ENCODE measurements around the gene UROC1.

The UROC1 gene

GRCh38 chr3:126515066-126515706, 2.4 kb downstream of the UROC1 start:
- no peak for DNase-seq

GRCh38 chr3:126514161-126514560, 3.4 kb downstream of the UROC1 start:
- DNase-seq: no peak

GRCh38 chr3:126512916-126513650, 4.5 kb downstream of the UROC1 start:
- DNase-seq: no peak

GRCh38 chr3:126512026-126512425, 5.5 kb downstream of the UROC1 start:
- no peak for DNase-seq

- no peak for DNase-seq
These were observed 6.3 kb downstream of the UROC1 start for GRCh38 chr3:126511291-126511690.

GRCh38 chr3:126510308-126510910, 7.2 kb downstream of the UROC1 start:
- no peak for DNase-seq

- no peak for DNase-seq
These were observed 7.8 kb downstream of the UROC1 start for GRCh38 chr3:126509597-126510307.

- DNase-seq: no peak
These were observed 9.0 kb downstream of the UROC1 start for GRCh38 chr3:126508564-126508964.

- DNase-seq: no peak
These were observed 9.7 kb downstream of the UROC1 start for GRCh38 chr3:126507886-126508285.

- DNase-seq: no peak
These were observed 13.9 kb downstream of the UROC1 start for GRCh38 chr3:126503701-126504100.

GRCh38 chr3:126502656-126503055, 14.9 kb downstream of the UROC1 start:
- DNase-seq: no peak

GRCh38 chr3:126501736-126502135, 15.8 kb downstream of the UROC1 start:
- no peak for DNase-seq

GRCh38 chr3:126501054-126501453, 16.5 kb downstream of the UROC1 start:
- DNase-seq: no peak

GRCh38 chr3:126500016-126500415, 17.6 kb downstream of the UROC1 start:
- DNase-seq: no peak

- DNase-seq: no peak
These were observed 18.2 kb downstream of the UROC1 start for GRCh38 chr3:126499401-126499800.

- DNase-seq: no peak
These were observed 18.6 kb downstream of the UROC1 start for GRCh38 chr3:126498929-126499328.

GRCh38 chr3:126498461-126498860, 19.1 kb downstream of the UROC1 start:
- DNase-seq: no peak

- no peak for DNase-seq
These were observed 19.6 kb downstream of the UROC1 start for GRCh38 chr3:126497956-126498355.

GRCh38 chr3:126496894-126497850, 20.4 kb downstream of the UROC1 start:
- no peak for DNase-seq

GRCh38 chr3:126495786-126496185, 21.8 kb downstream of the UROC1 start:
- no peak for DNase-seq

- no peak for DNase-seq
These were observed 22.7 kb downstream of the UROC1 start for GRCh38 chr3:126494970-126495230.

- no peak for DNase-seq
These were observed 23.2 kb downstream of the UROC1 start for GRCh38 chr3:126494204-126494969.
